ENCODE results near the gene MCIDAS. TPM values are rescaled to one million over a fixed set of nuclear protein-coding genes. Genes with fewer than 3 reads are reported as not detected.

Gene MCIDAS
- total RNA-seq, 3 donors from 2014 or later, result 0.14 TPM; not detected in 2

GRCh38 chr5:55225346-55225745 is 1.8 kb downstream of the MCIDAS start:
- H3K4me1 ChIP-seq (ENCODE audit: low read depth), result peaks cover 26% of the 10 kb centered on the region

GRCh38 chr5:55223812-55224240 is 3.3 kb downstream of the MCIDAS start:
- TF ChIP-seq, protein P1, sequence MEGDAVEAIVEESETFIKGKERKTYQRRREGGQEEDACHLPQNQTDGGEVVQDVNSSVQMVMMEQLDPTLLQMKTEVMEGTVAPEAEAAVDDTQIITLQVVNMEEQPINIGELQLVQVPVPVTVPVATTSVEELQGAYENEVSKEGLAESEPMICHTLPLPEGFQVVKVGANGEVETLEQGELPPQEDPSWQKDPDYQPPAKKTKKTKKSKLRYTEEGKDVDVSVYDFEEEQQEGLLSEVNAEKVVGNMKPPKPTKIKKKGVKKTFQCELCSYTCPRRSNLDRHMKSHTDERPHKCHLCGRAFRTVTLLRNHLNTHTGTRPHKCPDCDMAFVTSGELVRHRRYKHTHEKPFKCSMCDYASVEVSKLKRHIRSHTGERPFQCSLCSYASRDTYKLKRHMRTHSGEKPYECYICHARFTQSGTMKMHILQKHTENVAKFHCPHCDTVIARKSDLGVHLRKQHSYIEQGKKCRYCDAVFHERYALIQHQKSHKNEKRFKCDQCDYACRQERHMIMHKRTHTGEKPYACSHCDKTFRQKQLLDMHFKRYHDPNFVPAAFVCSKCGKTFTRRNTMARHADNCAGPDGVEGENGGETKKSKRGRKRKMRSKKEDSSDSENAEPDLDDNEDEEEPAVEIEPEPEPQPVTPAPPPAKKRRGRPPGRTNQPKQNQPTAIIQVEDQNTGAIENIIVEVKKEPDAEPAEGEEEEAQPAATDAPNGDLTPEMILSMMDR (IDR thresholded peaks at IDR 0.05), result no peak
- DNase-seq (no peak), ATAC-seq (no peak)
- intact Hi-C loops (cut with DNase I, micrococcal nuclease), result loop anchor here in 1 of 2 donors (10.0 kb wide), 1 partner anchor 49 kb away; the partner anchor contains the start of gene CDC20B
- no peak overlapping the region for H3K4me3 ChIP-seq
- H3K36me3 ChIP-seq (ENCODE audit: low read depth), result no peaks in the 10 kb centered on the region
- no peaks in the 10 kb centered on the region for H3K9me3 ChIP-seq
- H3K4me1 ChIP-seq (ENCODE audit: low read depth), result peaks cover 30% of the 10 kb centered on the region

More at GRCh38 chr5:55225346-55225745, 1.8 kb downstream of the MCIDAS start:
- intact Hi-C loops (cut with DNase I, micrococcal nuclease), result loop anchor here (5.0 to 10.0 kb wide), 2 partner anchors 51 to 53 kb away; partner anchors contain the start of gene CDC20B (in 2 of the 2)
- H3K4me3 ChIP-seq, result no peak overlapping the region
- H3K36me3 ChIP-seq (ENCODE audit: low read depth), result no peaks in the 10 kb centered on the region
- TF ChIP-seq, protein P1 (IDR thresholded peaks at IDR 0.05), result no peak
- no peak for ATAC-seq
- H3K9me3 ChIP-seq, result no peaks in the 10 kb centered on the region
- no peak for DNase-seq

DNA sequence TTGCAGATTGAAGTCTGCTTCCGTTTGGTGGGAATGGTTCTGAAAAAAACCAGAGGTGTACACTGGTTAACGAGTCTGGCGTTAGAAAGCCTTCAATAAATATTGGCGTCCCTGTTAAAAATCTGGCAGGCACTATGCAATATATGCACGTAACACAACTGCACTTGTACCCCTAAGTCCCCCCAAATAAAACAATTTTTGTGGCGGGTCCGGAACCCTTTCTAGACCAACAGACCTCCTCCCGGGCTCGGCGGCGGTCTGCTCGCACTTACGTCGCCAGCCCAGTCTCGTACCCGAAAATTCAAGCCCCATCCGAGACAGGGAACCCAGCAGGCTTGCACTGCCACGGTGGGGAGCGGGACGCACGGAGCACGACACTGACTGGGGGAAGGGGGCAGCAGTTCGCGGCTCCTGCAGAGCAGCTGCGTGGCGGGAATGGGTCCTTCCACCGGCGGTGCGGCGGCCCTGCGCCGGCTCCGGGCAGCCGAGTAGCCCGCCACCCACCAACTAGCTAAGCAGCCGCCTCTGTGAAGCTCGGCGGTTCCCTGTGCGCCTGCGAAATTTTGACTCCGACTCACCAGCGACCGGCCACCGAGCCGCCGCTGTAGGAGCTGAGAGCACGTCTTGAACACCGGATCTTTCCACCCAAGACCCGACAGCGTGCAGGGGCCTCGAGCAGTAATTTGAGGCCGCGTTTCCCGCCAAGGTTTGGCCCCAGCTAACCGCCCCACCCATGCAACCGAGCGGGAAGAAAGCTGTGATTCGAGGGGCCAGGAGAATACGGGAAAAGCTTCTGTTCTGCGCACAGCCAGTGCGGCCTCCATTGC is 3.9 kb downstream of the MCIDAS start:
- Histone ChIP-seq H3K4me3 (no peak overlapping the region), H3K36me3 (ENCODE audit: low read depth) (no peaks in the 10 kb centered on the region), H3K9me3 (no peaks in the 10 kb centered on the region), H3K4me1 (ENCODE audit: low read depth) (peaks cover 30% of the 10 kb centered on the region)
- DNase-seq (no peak), ATAC-seq (no peak)
- TF ChIP-seq, protein P1 (IDR thresholded peaks at IDR 0.05), result no peak
- intact Hi-C loops (cut with DNase I, micrococcal nuclease), result loop anchor here in 1 of 2 donors (10.0 kb wide), 1 partner anchor 48 kb away; the partner anchor contains the start of gene CDC20B

GRCh38 chr5:55222092-55222984 is 4.8 kb downstream of the MCIDAS start:
- Histone ChIP-seq H3K36me3 (ENCODE audit: low read depth) (no peaks in the 10 kb centered on the region), H3K4me1 (ENCODE audit: low read depth) (peaks cover 25% of the 10 kb centered on the region), H3K4me3 (no peak overlapping the region), H3K9me3 (no peaks in the 10 kb centered on the region)
- TF ChIP-seq, protein P1 (IDR thresholded peaks at IDR 0.05), result no peak
- intact Hi-C loops (cut with DNase I, micrococcal nuclease), result loop anchor here in 1 of 2 donors (10.0 kb wide), 1 partner anchor 48 kb away; the partner anchor contains the start of gene CDC20B
- ATAC-seq (no peak), DNase-seq (no peak)

DNA sequence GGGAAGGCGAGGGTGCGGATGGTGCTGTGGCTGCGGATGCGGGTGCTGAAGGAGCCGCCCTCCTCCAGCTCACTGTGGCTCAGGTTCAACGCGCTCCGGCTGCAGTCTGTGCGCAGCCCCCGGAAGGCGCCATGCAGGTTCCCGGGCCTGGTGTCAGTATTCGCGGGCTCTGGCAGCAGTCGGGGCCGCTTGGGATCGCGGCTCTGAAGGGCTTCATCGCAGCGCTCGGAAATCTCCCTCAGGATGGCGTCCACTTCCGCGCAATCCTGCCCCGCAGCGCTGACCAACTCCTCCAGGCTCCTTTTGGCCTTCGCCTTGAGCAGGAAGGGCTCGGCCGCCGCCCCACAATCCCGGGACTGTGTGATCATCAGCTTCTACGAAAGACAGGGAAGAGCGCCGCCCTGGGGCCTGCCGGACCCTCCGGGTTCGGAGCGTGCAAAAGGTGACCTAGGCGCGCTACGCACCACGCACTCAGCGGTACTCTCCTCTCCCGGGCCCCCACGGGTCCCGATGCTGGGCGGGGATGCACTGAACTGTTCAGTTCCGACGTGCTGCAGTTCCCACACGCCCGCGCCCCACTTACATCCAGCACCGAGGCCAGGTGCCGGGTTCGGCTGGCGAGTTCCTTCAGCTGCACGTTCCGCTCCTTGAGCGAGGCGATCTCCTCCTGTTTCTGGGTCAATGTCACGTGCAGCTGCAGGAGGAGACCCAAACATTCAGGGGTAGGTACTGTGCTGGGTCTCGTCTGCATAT is 6.5 kb downstream of the MCIDAS start:
- ATAC-seq (peak; percentile 85), DNase-seq (peak; percentile 54 to 72 (median 68))
- H3K9me3 ChIP-seq, result no peaks in the 10 kb centered on the region
- H3K4me3 ChIP-seq, result no peak overlapping the region
- H3K4me1 ChIP-seq (ENCODE audit: low read depth), result peaks cover 13% of the 10 kb centered on the region
- intact Hi-C loops (cut with DNase I, micrococcal nuclease), result loop anchor here in 1 of 2 donors (10.0 kb wide), 1 partner anchor 46 kb away; the partner anchor contains the start of gene CDC20B
- TF ChIP-seq, protein P1 (IDR thresholded peaks at IDR 0.05), result no peak
- H3K36me3 ChIP-seq (ENCODE audit: low read depth), result no peaks in the 10 kb centered on the region
